Measurements from ENCODE around the gene DCAF11.

Gene DCAF11

GRCh38 chr14:24160850-24161804 is 46.5 kb downstream of the DCAF11 start, which contains the start of gene IRF9:
IRF9 (plus strand) TSS chr14:24161265; CDS start chr14:24162145, 880 bp downstream.
- DNase-seq (ENCODE audit: low spot score) = peak; percentile 94

DNA sequence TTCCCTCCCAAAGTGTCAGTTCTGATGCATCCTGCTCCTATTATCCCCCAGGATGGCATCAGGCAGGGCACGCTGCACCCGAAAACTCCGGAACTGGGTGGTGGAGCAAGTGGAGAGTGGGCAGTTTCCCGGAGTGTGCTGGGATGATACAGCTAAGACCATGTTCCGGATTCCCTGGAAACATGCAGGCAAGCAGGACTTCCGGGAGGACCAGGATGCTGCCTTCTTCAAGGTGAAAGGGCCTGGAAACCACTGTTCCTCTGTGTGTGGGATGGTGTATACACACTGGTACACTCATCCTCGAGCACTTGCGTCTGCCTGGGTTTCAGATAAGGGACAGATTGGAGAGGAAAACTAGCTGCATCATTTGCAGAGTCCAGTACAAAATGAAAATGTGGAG is 47.5 kb downstream of the DCAF11 start:
- DNase-seq (ENCODE audit: low spot score) = no peak

DNA sequence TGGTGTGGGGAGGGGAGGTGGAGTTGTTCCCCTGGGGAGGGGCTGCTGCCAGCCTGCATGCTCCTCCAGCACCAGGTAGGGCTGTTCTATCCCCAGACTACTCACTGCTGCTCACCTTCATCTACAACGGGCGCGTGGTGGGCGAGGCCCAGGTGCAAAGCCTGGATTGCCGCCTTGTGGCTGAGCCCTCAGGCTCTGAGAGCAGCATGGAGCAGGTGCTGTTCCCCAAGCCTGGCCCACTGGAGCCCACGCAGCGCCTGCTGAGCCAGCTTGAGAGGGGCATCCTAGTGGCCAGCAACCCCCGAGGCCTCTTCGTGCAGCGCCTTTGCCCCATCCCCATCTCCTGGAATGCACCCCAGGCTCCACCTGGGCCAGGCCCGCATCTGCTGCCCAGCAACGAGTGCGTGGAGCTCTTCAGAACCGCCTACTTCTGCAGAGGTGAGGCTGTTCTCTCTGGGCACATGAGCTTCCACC is 50.0 kb downstream of the DCAF11 start:
- DNase-seq (ENCODE audit: low spot score) = no peak

GRCh38 chr14:24165785-24166184 is 51.2 kb downstream of the DCAF11 start:
- DNase-seq (ENCODE audit: low spot score) = no peak

DNA sequence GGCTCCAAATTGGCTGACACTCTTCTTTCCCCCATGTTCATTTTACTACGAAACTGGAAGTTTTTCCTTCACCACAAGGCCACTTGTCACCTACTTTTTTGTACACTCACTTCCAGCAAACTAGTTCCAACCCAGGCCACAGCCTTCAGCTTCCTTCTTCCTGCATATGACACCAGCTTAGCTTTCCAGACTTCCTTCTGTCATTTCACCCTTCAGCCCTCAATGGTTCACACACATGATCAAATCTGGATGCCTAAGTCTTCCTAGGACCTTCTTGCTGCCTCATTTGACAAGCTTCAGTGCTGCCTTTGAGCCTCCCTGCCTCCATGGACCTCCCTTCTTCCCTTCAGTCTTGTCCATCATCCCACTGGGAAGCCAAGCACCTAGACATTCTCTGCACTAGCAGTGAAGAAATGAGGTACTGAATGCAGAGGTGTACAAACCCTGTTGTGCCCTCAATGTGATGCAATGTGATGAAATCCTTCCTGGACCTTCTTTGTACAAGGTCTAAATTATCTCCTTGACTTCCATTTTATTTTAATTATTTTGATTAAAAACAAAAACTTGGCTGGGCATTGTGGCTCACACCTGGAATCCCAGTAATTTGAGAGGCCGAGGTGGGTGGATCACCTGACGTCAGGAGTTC is 53.0 kb downstream of the DCAF11 start:
- no peak for DNase-seq (ENCODE audit: low spot score)

GRCh38 chr14:24171422-24172260 is 57.1 kb downstream of the DCAF11 start, which contains the start of gene REC8:
REC8 (plus strand) TSS chr14:24172080; CDS start chr14:24172553, 473 bp downstream.
- DNase-seq (ENCODE audit: low spot score) = peak; percentile 96

- no peak for DNase-seq (ENCODE audit: low spot score)
Measured at GRCh38 chr14:24172261-24172860, 57.8 kb downstream of the DCAF11 start.

- DNase-seq (ENCODE audit: low spot score) = no peak
Measured at GRCh38 chr14:24172871-24173281, 58.3 kb downstream of the DCAF11 start.
